Activated CD4-positive, alpha-beta T cell treated with anti-CD3 and anti-CD28 coated beads, Interleukin-2, amount 50 U/mL, for 16 hours (primary cell): Measurements from ENCODE around the gene CDH16.

ENCODE experiments used
- DNase-seq: peaks from one replicate; pipeline ENCODE4 v3.0.0-alpha.2; 2020

Gene CDH16

DNA sequence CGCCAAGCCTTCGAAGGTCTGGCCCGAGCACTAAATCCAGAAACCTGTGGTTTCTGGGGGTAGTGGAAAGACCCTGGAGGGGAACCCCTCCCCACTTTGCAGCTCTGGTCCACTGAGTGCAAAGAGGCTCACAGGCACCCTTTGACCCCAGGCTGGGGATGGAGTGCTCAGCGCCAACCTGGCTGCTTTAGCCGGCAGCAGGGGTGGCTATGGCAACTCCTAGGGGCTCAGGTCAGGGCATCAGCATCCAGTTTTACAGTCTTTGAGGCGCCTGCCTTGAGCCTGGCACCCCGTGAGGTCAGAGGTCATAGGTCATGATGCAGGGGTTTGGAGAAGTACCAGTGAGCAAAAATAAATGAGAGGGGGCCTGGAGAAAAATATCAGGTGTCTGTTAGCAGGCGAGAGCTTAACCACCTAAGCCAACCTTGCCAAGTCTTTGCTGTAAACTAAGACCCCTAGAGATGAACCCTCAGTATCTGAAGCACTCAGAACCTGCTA lies 56.6 kb downstream of the CDH16 start:
- no peak for DNase-seq

GRCh38 chr16:66859397-66860068 lies 59.2 kb downstream of the CDH16 start:
- no peak for DNase-seq

DNA sequence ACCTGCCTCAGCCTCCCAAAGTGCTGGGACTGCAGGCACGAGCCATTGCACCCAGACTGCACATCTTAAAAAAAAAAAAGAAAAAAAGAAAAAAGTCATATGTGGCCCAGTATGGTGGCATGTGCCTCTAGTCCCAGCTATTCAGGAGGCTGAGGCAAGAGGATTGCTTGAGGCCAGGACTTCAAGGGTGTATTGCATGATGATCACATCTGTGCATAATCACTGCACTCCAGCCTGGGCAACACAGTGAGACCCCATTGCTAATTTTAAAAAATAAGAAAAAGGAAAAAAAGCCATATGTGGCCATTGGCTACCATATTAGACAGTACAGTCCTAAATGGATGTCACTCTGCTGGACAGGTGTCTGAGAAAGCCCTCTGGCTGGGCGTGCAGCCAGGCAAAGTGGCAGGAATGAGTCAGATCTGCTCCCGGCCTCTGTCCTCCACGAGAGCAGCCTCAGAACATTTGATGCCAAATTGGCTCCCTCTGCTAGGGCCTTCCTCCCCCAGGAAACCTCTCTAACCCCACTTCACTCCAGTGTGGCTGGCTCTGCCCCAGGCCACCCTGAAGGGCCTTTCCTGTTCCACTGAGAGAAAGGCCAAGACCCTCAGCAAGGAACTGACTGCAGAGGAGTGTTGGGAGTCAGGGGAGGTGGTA lies 59.8 kb downstream of the CDH16 start:
- no peak for DNase-seq
